SJSA1 (cell line): Measurements from ENCODE around the gene SMG9. TPM values are rescaled to one million over a fixed set of nuclear protein-coding genes. Genes with fewer than 3 reads are reported as not detected.

Experiments used
- DNase-seq, 2 experiments: peaks; one replicate each; pipeline ENCODE4 v3.0.0-alpha.2; 2015 to 2020; ENCODE audit warnings: low spot score in 2 of 2, low read depth in 1 of 2
- H3K27ac ChIP-seq: fragments of 250-450 bp; sonication (Bioruptor Pico); 2 replicates; pipeline ENCODE4 v1.5.1; 2020; ENCODE audit warnings: mild to moderate bottlenecking, moderate library complexity
- H3K27me3 ChIP-seq: fragments of 250-450 bp; sonication (Bioruptor Pico); replicated peaks from 2 replicates; pipeline ENCODE4 v1.5.1; 2020; ENCODE audit warnings: mild to moderate bottlenecking, moderate library complexity
- H3K36me3 ChIP-seq: fragments of 250-450 bp; sonication (Bioruptor Pico); 2 replicates; pipeline ENCODE4 v1.5.1; 2020; ENCODE audit warnings: mild to moderate bottlenecking
- H3K4me1 ChIP-seq: fragments of 250-450 bp; sonication (Bioruptor Pico); replicated peaks from 2 replicates; pipeline ENCODE4 v1.6.1; 2021; ENCODE audit warnings: mild to moderate bottlenecking
- H3K4me3 ChIP-seq: fragments of 250-450 bp; sonication (Bioruptor Pico); 2 replicates; pipeline ENCODE4 v1.5.1; 2020; ENCODE audit warnings: mild to moderate bottlenecking
- H3K9me3 ChIP-seq: fragments of 250-450 bp; sonication (Bioruptor Pico); replicated peaks from 2 replicates; pipeline ENCODE4 v1.5.1; 2020; ENCODE audit warnings: mild to moderate bottlenecking
- total RNA-seq: library from RNA; depleted of rRNA; stranded (reverse); fragments of >200 nt; shearing (Covaris generic); gene quantifications from 2 replicates; pipeline ENCODE4 v1.2.3, GENCODE V29; 2014; rRNA removed

The SMG9 gene
- total RNA-seq, 1 experiment from 2014 or later: 29.9 TPM

- Histone ChIP-seq H3K4me3 (no peak overlapping the region), H3K27ac (no peak overlapping the region), H3K4me1 (no peaks in the 10 kb centered on the region), H3K27me3 (no peaks in the 10 kb centered on the region), H3K9me3 (no peaks in the 10 kb centered on the region), H3K36me3 (no peaks in the 10 kb centered on the region)
- no peak for DNase-seq
Measured at GRCh38 chr19:43678512-43679261, 76.1 kb downstream of the SMG9 start.

Other genes starting within 250 kb of the SMG9 start
- gene ETHE1, start 227.8 kb downstream of the SMG9 start, total RNA-seq: 23.7 and 30.5 TPM in 2 replicates
- gene ZNF575, start 221.8 kb downstream of the SMG9 start, total RNA-seq: 0.09 and 0.42 TPM in 2 replicates
- gene XRCC1, start 179.4 kb downstream of the SMG9 start, total RNA-seq: 48.6 and 59.8 TPM in 2 replicates
- gene PINLYP, start 179.2 kb downstream of the SMG9 start, total RNA-seq: 1.3 TPM in 1 of 2 replicates, not detected in the other
- gene IRGQ, start 158.8 kb downstream of the SMG9 start, total RNA-seq: 35.1 and 36.2 TPM in 2 replicates
- 8.8 and 12.6 TPM in 2 replicates for gene ZNF576, start 158.4 kb downstream of the SMG9 start, total RNA-seq
- gene SRRM5, start 142.9 kb downstream of the SMG9 start, total RNA-seq: not detected in 2 replicates
- 64.1 and 96.9 TPM in 2 replicates for gene ZNF428, start 135.3 kb downstream of the SMG9 start, total RNA-seq
- 0.06 TPM in 1 of 2 replicates, not detected in the other for gene CADM4, start 115.1 kb downstream of the SMG9 start, total RNA-seq
- 25.7 and 26.5 TPM in 2 replicates for gene PLAUR, start 84.8 kb downstream of the SMG9 start, total RNA-seq
- gene IRGC, start 38.9 kb downstream of the SMG9 start, total RNA-seq: not detected in 2 replicates
- gene KCNN4, start 26.0 kb upstream of the SMG9 start, total RNA-seq: 1.6 and 5.1 TPM in 2 replicates
- gene LYPD5, start 47.5 kb upstream of the SMG9 start, total RNA-seq: 0.24 TPM in 1 of 2 replicates, not detected in the other
- gene ZNF283, start 72.4 kb upstream of the SMG9 start, total RNA-seq: 6.6 and 11.1 TPM in 2 replicates
- gene ZNF404, start 129.0 kb upstream of the SMG9 start, total RNA-seq: 1.1 and 1.5 TPM in 2 replicates
- 13.7 and 21.1 TPM in 2 replicates for gene ZNF45, start 180.3 kb upstream of the SMG9 start, total RNA-seq
- 2.0 and 5.4 TPM in 2 replicates for gene ZNF221, start 196.3 kb upstream of the SMG9 start, total RNA-seq
- 6.1 and 11.2 TPM in 2 replicates for gene ZNF155, start 229.2 kb upstream of the SMG9 start, total RNA-seq
- 4.3 and 9.7 TPM in 2 replicates for gene ZNF230, start 248.0 kb upstream of the SMG9 start, total RNA-seq